Activated naive CD4-positive, alpha-beta T cell treated with anti-CD3 and anti-CD28 coated beads, Interleukin-2, amount 50 U/mL, for 72 hours (primary cell): ENCODE results near the gene CTSS. TPM values are rescaled to one million over a fixed set of nuclear protein-coding genes. Genes with fewer than 3 reads are reported as not detected.
"Not testable (repeated sequence)": the region's sequence is repeated elsewhere in the genome, so short reads cannot be mapped to it uniquely, and the experiment has no call there.

ENCODE experiments used
- ATAC-seq, 2 donors: fragments of 150-1000 bp; cut with Tn5 transposase; 2 replicates each; pipeline ENCODE4 v1.10.0; 2021; ENCODE audit warnings: mild to moderate bottlenecking in 2 of 2, moderate library complexity in 2 of 2
- DNase-seq, 2 donors: peaks; one replicate each; pipeline ENCODE4 v3.0.0; 2021 to 2022; ENCODE audit warnings: low spot score in 2 of 2
- H3K27ac Mint-ChIP-seq, 2 donors: one replicate each; pipeline ENCODE4 v1.8.0; 2022; ENCODE audit warnings: mild to moderate bottlenecking in 2 of 2, mixed read lengths in 2 of 2
- H3K36me3 Mint-ChIP-seq, 2 donors: one replicate each; pipeline ENCODE4 v1.8.0; 2022; ENCODE audit warnings: mixed read lengths in 2 of 2
- H3K9me3 Mint-ChIP-seq, 2 donors: one replicate each; pipeline ENCODE4 v1.8.0; 2022; ENCODE audit warnings: mixed read lengths in 2 of 2
- total RNA-seq, 2 donors: library from RNA; stranded (reverse); gene quantifications; one replicate each; pipeline ENCODE4 v1.2.3, GENCODE V29; 2022

Gene CTSS
- total RNA-seq, 2 donors from 2014 or later, result 53.4 to 88.4 TPM

DNA sequence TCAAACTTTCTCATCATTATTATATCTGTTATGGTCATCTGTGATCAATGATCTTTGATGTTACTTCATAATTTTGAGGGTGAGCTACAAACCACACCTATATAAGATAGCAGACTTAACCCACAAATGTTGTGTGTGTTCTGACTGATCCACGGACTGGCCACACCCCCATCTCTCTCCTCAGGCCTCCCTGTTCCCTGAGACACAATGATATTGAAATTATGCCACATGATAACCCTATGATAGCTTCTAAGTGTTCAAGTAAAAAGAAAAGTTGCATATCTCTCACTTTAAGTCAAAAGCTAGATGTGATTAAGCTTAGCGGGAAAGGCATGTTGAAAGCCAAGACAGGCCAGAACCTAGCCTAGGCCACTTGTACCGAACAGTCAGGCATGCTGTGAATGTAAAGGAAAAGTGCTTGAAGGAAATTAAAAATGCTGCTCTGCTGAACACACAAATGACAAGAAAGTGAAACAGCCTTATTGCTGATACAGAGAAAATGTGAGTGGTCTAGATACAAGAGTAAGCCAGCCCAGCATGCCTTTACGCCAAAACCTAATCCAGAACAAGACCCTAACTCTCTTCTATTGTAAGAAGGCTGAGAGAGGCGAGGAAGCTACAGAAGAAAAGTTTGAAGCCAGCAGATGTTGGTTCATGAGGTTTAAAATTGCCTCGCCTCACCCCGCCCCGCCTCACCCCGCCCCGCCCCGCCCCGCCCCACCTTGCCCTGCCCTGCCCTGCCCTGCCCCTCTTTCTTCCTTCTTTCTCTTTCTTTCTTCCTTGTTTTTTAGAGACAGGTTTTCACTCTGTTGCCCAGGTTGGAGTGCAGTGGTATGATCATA lies 16.5 kb downstream of the CTSS start:
- DNase-seq, result no peak
- no peaks in the 10 kb centered on the region for H3K9me3 Mint-ChIP-seq
- ATAC-seq, result no peak
- H3K27ac Mint-ChIP-seq, result peak overlapping the region in 1 of 2 donors; percentile 46
- H3K36me3 Mint-ChIP-seq, result peaks cover 8 to 11% of the 10 kb centered on the region in 2 donors

DNA sequence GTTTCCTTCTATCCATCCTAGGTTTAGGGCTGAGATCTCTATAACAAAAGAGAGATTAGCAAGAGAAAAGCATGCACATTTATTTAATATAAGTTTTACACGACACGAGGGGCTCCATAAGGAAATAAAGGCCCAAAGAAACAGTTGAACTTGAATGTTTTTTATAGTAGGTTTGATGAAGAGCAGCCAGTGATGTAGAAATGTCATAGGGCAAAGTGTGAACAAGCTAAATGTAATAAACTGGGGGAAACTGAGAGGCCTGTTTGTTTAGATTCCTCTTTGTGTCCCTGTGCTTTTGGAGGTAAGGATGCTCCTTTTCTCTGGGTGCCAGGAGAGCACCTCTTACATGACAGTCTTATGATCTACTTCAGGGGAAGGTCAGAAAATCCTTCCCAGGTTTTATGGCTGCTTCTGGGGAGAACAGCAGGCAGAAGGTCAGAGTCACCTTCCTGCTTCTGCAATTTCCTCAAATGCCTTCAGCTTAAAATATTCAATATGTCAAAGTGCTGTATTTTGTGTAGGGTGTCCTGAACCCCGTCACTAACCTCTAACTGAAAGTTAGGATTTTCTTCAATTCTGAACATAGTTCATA lies 35.4 kb downstream of the CTSS start:
- no peak for ATAC-seq
- Mint-ChIP-seq H3K27ac (no peak overlapping the region), H3K9me3 (no peaks in the 10 kb centered on the region), H3K36me3 (no peaks in the 10 kb centered on the region)
- DNase-seq, result no peak

DNA sequence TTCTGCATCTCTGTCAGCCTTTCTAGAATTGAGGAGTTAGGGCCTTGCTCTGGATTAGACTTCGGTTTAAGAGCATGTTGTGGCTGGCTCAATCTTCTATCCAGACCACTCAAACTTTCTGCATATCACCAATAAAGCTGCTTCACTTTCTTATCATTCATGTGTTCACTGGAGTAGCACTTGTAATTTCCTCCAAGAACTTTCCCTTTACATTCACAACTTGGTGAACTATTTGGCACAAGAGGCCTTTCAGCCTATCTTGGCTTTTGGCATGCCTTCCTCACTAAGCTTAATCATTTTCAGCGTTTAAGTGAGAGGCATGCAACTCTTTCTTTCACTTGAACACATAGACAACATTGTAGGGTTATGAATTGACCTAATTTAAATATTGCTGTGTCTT lies 41.2 kb downstream of the CTSS start:
- no peak overlapping the region for H3K27ac Mint-ChIP-seq
- ATAC-seq (no peak), DNase-seq (no peak)
- no peaks in the 10 kb centered on the region for H3K9me3 Mint-ChIP-seq
- H3K36me3 Mint-ChIP-seq, result no peaks in the 10 kb centered on the region

DNA sequence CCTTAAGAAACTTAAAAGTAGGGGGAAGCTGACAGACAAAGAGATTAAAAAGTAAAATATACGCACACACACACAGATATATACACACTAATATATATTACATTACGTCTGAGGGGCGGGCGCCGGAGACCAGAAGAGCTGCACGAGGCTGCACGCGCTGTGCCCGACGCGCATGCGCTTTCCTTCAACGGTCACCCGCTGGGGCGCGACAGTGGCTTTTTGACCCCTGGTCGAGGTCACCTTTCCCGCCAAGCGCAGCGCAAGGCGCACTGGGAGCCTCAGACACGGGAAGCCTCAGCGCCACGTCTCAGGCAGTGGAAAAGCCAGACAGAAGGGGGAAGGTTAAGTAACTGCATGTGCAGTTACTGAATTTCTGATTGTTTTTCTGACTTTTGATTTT lies 44.9 kb downstream of the CTSS start, which contains the start of gene HORMAD1:
Gene HORMAD1, minus strand, starts transcription at position 193 of the 400 bp plus-strand sequence. CDS start 1,390 bp downstream, outside the sequence.
- ATAC-seq (no peak), DNase-seq (no peak)
- no peaks in the 10 kb centered on the region for H3K36me3 Mint-ChIP-seq
- H3K27ac Mint-ChIP-seq, result no peak within 1 kb of the TSS
- no peaks in the 10 kb centered on the region for H3K9me3 Mint-ChIP-seq

DNA sequence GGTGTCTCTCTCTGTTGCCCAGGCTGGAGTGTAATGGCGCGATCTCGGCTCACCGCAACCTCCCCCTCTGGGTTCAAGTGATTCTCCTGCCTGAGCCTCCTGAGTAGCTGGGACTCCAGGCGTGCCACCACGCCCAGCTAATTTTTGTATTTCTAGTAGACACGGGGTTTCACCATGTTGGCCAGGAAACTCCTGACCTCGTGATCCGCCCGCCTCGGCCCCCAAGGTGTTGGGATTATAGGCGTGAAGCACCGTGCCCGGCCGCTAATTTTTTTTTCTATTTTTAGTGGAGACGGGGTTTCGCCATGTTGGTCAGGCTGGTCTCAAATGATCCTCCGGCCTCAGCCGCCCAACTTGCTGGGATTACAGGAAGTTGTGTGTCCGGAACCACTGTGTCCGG lies 45.5 kb downstream of the CTSS start:
- ATAC-seq (no peak), DNase-seq (no peak)
- H3K9me3 Mint-ChIP-seq, result no peaks in the 10 kb centered on the region
- no peaks in the 10 kb centered on the region for H3K36me3 Mint-ChIP-seq
- no peak overlapping the region for H3K27ac Mint-ChIP-seq

DNA sequence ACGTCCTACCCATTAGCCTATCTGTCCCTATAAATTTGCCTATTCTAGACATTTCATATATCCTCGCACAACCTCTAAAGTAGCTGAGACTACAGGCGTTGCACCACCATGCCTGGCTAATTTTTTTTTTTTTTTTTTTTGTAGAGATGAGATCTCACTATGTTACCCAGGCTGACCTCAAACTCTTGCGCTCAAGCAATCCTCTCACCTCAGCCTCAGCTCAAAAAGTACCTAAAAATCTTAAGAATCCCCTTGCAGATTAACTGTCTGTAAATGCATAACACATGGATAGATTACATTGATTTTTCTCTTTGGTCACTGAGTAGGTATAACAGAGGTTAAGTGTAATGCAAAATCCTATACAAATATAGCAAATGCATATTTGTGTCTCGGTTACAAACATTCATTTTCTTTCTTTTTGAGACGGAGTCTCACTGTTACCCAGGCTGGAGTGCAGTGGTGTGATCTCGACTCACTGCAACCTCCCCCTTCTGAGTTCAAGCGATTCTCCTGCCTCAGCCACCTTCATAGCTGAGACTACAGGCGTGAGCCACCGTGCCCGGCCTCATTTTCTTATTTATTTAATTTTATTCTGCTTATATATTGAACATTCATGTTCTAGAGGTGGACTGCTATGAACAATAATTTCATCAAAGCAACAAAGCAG lies 47.2 kb downstream of the CTSS start:
- Mint-ChIP-seq H3K9me3 (no peaks in the 10 kb centered on the region), H3K27ac (no peak overlapping the region), H3K36me3 (no peaks in the 10 kb centered on the region)
- ATAC-seq (no peak), DNase-seq (no peak)

DNA sequence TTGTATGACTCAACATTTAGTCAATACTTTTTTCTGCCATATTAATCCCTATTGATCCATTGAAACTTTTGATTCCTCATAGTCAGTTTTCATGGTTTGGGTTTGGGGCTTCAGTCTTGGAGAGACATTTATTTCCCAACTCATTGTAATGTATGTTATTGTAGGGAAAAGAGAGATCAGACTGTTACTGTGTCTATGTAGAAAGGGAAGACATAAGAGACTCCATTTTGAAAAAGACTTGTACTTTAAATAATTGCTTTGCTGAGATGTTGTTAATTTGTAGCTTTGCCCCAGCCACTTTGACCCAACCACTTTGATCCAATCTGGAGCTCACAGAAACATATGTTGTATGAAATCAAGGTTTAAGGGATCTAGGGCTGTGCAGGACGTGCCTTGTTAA lies 56.5 kb downstream of the CTSS start:
- not testable (repeated sequence) for H3K9me3 Mint-ChIP-seq, DNase-seq, H3K36me3 Mint-ChIP-seq, H3K27ac Mint-ChIP-seq
- ATAC-seq, result peak in 1 of 2 donors; percentile 16

DNA sequence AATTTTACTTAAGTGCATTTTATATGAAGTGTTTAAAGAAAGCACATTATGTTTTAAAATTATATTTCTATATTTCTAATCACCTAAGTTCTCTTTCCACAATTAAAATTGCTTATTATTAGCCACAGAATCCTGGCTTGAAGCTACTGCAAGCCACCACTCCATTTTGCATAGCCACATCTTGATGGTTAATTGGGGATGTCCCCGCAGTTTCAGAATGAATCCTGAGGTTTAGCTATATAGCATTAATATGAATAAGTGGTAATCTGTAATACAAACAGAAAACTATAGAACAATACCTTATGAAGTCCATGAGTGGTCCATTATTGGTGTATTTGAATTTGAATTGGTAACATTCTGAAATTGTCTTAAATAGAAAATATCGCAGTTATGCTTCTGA lies 57.0 kb downstream of the CTSS start:
- Mint-ChIP-seq H3K36me3 (no peaks in the 10 kb centered on the region), H3K27ac (no peak overlapping the region), H3K9me3 (no peaks in the 10 kb centered on the region)
- ATAC-seq (peak; percentile 73 to 83), DNase-seq (peak in 1 of 2 donors; percentile 23)

DNA sequence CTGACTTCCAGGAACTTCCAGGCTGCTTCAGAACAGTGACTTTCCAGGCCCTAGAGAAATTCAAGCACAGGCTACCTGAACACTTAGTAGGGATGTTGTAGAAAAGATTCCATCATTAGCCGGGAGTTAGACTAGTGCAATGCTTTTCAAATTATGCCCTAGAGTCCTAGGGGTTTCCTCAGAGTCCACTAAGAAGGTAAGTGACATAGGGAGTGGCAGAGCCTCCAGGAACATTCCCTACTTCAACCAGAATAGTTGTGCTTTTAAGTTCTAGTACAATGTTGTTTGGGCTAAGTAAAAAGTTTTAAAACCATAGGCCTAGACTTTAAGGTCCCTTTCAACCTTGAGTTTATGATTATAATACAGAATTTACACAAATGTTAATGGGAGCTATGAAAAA lies 59.5 kb downstream of the CTSS start:
- no peak overlapping the region for H3K27ac Mint-ChIP-seq
- H3K36me3 Mint-ChIP-seq, result no peaks in the 10 kb centered on the region
- ATAC-seq (no peak), DNase-seq (no peak)
- H3K9me3 Mint-ChIP-seq, result no peaks in the 10 kb centered on the region

DNA sequence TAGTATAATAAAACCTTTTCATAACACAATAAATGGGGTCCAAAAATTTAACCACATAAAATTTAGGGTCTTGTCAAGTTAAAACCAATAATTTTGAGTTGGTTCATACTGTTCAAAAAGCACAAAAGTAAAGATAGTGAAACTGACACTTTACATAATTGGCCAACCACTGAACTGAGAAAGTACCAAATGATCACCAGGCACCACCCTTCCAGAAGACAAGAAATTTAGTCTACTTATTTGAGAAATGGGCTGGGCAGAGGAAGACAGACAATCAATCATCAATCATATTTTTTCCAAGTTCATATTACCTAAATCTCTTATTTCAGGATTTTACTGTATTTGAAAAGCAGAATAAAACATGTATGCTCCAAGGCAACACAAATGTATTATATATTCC lies 62.2 kb downstream of the CTSS start:
- Mint-ChIP-seq H3K9me3 (no peaks in the 10 kb centered on the region), H3K27ac (no peak overlapping the region), H3K36me3 (no peaks in the 10 kb centered on the region)
- ATAC-seq, result no peak
- DNase-seq, result no peak

DNA sequence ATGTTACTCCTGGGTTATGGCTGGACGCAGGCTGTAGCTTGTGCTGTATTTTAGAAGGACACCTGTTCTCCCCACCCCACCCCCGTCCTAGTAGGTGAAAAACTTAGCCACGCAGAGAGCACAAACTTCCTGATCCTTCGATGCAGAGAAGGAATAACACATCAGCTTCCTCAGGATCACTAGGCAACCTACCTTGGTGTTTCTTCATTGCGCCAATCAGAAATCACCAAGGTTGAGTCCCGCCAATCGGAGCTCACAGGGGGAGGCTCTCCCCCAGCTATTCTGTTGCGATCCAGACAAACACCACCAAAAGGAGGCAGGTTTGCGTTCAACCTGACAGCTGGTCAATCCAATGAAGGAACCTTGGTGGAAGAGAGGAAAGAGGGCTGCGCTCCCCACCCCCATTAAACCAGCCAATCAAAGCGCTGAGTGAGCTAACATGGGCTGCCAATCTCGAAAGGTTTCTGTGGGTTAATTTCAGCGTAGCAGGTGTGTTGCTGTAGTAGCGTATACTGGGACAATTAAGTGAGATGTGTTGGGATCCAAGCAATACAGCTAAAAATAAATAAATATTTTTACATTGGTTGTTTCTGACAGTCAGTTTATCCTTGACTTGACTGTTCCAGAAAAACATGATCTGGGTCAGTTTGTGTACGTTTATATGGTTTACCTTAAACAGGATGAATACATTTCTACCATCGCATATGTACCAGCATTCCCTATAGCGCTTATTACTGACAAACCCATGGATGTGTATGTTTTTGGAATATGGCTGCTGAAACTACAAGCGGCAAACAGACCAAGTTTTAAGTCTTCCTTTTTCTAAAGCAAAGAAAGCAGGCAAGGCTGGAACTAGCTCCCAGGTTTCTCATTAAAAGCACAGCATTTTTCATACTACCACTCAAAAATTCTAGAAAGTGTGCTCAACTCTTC lies 68.3 kb downstream of the CTSS start, which contains the start of gene GOLPH3L:
Gene GOLPH3L, minus strand, starts transcription at position 160 of the 933 bp plus-strand sequence. CDS start 2,316 bp downstream, outside the sequence.
- H3K36me3 Mint-ChIP-seq, result peaks cover 0 to 9% of the 10 kb centered on the region in 2 donors
- no peaks in the 10 kb centered on the region for H3K9me3 Mint-ChIP-seq
- H3K27ac Mint-ChIP-seq, result peak within 1 kb of the TSS; percentile 85 to 96
- ATAC-seq (peak; percentile 100), DNase-seq (peak; percentile 85 to 90)

DNA sequence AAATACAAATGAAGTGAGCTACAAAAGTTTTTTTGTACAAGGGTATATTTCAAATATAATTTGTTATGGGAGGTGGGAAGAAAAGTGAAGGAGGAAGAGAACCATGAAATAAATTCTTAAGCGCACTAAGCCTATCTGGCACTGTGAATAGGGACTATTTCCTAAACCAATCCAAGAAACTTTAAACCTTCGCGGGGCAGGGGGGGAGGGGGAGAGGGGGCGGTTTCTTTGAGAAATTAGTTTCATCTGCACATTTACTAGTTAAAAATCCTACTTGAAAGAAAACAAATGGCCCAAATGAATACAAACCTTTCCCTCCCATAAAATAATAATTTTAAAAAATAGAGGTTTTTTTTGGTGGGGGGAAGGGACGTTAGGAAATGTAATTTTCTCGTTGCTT lies 69.0 kb downstream of the CTSS start:
- DNase-seq (no peak), ATAC-seq (no peak)
- peaks cover 0 to 11% of the 10 kb centered on the region in 2 donors for H3K36me3 Mint-ChIP-seq
- H3K9me3 Mint-ChIP-seq, result no peaks in the 10 kb centered on the region
- peak overlapping the region; percentile 85 to 96 for H3K27ac Mint-ChIP-seq

DNA sequence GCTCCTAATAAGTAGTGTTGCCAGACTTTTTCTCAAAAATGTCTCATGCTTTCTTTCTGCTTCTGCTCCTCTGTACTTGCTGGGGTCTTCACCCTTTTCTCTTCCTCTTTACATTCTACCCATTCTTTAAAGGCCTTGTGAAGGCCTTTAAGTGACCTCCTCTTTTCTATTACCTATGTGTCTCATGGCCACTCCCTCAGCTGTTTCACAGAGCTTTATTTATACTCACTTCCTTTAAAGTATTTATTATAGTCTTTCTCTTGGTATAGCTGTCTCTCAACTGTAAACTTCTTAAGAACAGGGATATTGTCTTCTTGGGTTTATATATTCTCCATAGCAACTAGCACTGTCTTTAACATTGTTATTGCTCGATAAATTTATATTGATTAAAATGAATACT lies 69.4 kb downstream of the CTSS start:
- no peaks in the 10 kb centered on the region for H3K9me3 Mint-ChIP-seq
- ATAC-seq, result no peak
- H3K36me3 Mint-ChIP-seq, result peaks cover 0 to 15% of the 10 kb centered on the region in 2 donors
- DNase-seq, result no peak
- H3K27ac Mint-ChIP-seq, result peak overlapping the region; percentile 18 to 85

DNA sequence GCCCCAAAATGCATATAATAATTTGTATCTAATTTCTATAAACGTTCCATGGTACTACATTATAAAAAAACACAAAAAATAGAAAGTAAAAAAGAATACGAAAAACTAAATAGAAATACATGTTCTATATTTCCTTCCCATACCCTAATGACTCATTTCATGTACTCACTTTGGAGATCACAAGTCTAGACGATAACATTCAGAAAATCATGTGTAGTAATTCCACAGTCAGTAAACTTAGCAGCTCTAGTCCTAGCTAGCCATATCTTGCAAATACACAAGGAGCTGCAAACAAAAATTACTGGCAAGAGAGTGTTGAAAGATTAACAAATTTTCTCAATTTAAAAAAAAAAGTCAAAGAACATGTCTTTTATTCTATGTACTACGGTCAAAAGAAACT lies 70.0 kb downstream of the CTSS start:
- ATAC-seq, result no peak
- H3K36me3 Mint-ChIP-seq, result peaks cover 0 to 15% of the 10 kb centered on the region in 2 donors
- no peak for DNase-seq
- no peak overlapping the region for H3K27ac Mint-ChIP-seq
- H3K9me3 Mint-ChIP-seq, result no peaks in the 10 kb centered on the region

DNA sequence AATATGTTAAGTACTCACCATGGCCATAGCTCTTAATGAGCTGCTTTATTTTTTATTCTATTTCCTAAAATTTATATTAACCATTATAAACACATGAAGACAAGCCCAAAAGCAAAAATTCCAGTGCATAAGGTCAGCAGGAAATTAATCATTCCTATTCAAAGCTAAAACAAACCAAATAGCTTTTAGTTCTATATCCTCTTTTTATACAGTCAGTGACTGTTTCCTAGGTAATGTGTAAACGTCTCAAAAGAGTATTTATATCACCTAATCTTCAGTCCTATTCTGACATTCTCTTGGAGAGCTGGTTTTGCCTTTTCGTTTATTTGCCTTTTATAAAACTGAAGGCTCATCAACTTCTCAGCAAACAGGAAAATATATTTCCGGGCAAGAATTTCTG lies 72.9 kb downstream of the CTSS start:
- H3K36me3 Mint-ChIP-seq, result peaks cover 0 to 22% of the 10 kb centered on the region in 2 donors
- no peaks in the 10 kb centered on the region for H3K9me3 Mint-ChIP-seq
- ATAC-seq, result no peak
- DNase-seq, result no peak
- H3K27ac Mint-ChIP-seq, result no peak overlapping the region

DNA sequence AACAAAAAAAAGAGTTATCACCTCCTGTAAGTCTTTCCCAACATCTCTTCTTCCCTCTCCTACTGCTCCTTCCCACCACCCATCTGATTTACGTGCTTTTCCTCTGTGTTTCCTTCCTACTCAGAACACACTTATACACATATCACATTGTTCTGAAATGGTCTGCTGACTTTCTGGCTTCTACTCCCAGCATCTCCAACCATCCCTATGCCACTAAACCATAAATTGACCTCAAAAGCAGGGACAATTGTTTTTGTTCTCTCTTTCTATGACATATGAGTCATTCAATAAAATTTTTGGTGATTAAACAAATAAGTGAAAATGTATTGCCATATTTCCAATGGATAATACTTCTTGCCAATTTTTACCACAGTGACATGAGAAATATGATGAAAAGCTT lies 76.8 kb downstream of the CTSS start:
- no peaks in the 10 kb centered on the region for H3K9me3 Mint-ChIP-seq
- no peak overlapping the region for H3K27ac Mint-ChIP-seq
- H3K36me3 Mint-ChIP-seq, result peaks cover 0 to 13% of the 10 kb centered on the region in 2 donors
- ATAC-seq, result no peak
- no peak for DNase-seq
